Activated T-cell treated with anti-CD3 and anti-CD28 coated beads, Interleukin-2, amount 50 U/mL, for 72 hours (primary cell): Measurements from ENCODE around the gene F2. TPM values are rescaled to one million over a fixed set of nuclear protein-coding genes. Genes with fewer than 3 reads are reported as not detected.
"Not testable (repeated sequence)": the region's sequence is repeated elsewhere in the genome, so short reads cannot be mapped to it uniquely, and the experiment has no call there.

Experiments
- ATAC-seq, 2 donors: fragments of 150-1000 bp; cut with Tn5 transposase; replicated peaks in 1 of 2; 2 replicates each; pipeline ENCODE4 v1.10.0; 2021; ENCODE audit warnings: moderate library complexity in 2 of 2, mild to moderate bottlenecking in 1 of 2
- DNase-seq, 2 donors: peaks; one replicate each; pipeline ENCODE4 v3.0.0; 2021 to 2022; ENCODE audit warnings: mixed read lengths in 1 of 2
- H3K27ac Mint-ChIP-seq: one replicate; pipeline ENCODE4 v1.8.0; 2022; ENCODE audit warnings: mild to moderate bottlenecking, moderate library complexity, mixed read lengths
- H3K27me3 Mint-ChIP-seq: one replicate; pipeline ENCODE4 v1.8.0; 2022; ENCODE audit warnings: low read depth, mixed read lengths
- H3K36me3 Mint-ChIP-seq, 2 donors: one replicate each; pipeline ENCODE4 v1.8.0; 2022; ENCODE audit warnings: mixed read lengths in 2 of 2, mild to moderate bottlenecking in 1 of 2; ENCODE audit not compliant: insufficient read depth in 2 of 2
- H3K4me1 Mint-ChIP-seq: one replicate; pipeline ENCODE4 v1.8.0; 2022; ENCODE audit warnings: low read depth, mixed read lengths
- H3K4me3 Mint-ChIP-seq, 2 donors: one replicate each; pipeline ENCODE4 v1.8.0; 2022; ENCODE audit warnings: mild to moderate bottlenecking in 2 of 2, mixed read lengths in 2 of 2, moderate library complexity in 2 of 2
- H3K9me3 Mint-ChIP-seq, 2 donors: one replicate each; pipeline ENCODE4 v1.8.0; 2022; ENCODE audit warnings: mixed read lengths in 2 of 2
- total RNA-seq, 2 donors: library from RNA; stranded (reverse); gene quantifications; one replicate each; pipeline ENCODE4 v1.2.3, GENCODE V29; 2022

Gene F2
- total RNA-seq, 2 donors from 2014 or later = not detected

DNA sequence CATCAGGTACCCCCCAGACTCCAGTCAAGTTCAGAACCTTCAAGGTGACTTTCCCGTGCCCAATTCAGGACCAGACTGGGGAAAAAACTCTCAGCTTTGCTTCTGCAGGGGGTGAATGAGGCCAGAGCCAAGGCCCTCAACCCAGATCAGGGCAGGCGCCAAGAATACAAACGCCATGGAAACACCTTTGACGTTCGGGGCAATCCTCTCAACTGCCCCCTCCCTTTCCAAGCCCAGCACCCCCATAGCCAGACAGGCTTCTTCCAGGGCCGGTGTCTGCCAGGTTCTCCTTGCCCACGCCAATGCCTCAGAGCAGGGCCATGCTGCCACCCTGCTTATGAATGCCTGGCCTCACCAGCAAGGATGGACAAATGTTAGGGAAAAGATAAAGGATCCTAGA, 24.4 kb upstream of the F2 start:
- DNase-seq = no peak
- Mint-ChIP-seq H3K4me1 (peaks cover 22% of the 10 kb centered on the region), H3K27ac (no peak overlapping the region), H3K36me3 (peaks cover 0 to 2% of the 10 kb centered on the region in 2 donors), H3K27me3 (no peaks in the 10 kb centered on the region), H3K4me3 (no peak overlapping the region), H3K9me3 (no peaks in the 10 kb centered on the region)
- ATAC-seq = no peak

DNA sequence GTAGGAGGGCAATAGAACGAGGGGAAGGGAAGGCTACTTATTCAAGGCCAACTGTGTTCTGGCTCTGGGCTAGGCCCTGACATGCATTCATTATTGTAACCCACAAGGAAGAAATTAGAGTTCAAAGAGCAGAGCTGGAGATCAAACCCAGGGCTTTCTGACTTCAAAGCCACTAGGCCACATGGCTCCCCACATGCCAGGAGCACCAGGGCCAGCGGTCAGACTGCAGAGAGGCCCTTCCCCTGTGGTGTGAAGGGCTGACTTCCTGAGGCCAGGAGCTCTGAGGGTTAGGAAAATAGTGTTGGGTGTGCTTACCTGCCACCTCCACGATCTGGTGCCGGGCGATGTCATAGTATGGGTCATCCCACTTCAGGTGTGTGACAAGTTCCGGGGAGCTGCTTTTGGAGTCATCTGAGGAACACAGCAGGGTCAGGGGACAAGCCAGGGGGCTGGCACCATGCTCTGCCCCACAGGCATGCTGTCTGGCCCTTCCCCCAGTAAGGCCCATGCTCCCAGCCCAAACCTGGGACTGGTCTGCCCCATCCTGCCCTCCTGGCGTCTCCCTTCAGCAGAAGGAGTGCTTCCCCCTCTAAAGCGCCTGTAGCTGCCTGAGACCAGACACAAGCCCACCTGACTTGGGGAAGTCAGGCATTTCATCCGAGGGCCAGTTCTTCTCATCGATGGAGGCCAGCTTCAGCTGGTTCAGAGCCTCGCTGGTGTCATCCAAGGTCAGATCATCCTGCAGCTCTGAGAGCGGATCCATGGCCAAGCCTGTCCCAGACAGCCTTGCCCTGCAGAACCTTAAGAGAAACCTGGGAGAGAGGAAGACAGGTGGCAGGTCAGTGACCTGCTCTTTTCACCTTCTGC, 23.4 kb upstream of the F2 start:
- no peaks in the 10 kb centered on the region for H3K27me3 Mint-ChIP-seq
- H3K27ac Mint-ChIP-seq = no peak overlapping the region
- H3K36me3 Mint-ChIP-seq = peaks cover 0 to 2% of the 10 kb centered on the region in 2 donors
- peaks cover 22% of the 10 kb centered on the region for H3K4me1 Mint-ChIP-seq
- ATAC-seq = no peak
- H3K4me3 Mint-ChIP-seq = no peak overlapping the region
- no peaks in the 10 kb centered on the region for H3K9me3 Mint-ChIP-seq
- no peak for DNase-seq

DNA sequence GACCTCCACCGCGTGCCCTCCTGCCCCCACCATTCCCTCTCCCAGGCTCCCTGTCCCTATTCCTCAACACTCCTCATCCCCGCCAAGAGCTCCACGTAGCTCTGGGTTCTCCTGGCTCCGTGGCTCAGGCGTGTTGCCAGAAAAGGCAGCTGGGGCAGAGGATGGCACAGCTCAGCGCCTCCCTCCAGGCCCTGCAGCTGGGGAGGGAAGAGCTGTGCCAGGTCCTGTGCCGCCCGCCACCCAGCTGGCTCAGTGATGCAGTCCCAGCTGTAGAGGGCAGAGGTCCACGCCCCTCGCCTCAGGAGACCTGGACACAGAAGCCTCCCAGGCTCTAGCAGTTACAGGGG, 22.8 kb upstream of the F2 start:
- Mint-ChIP-seq H3K4me1 (peaks cover 22% of the 10 kb centered on the region), H3K27ac (no peak overlapping the region)

DNA sequence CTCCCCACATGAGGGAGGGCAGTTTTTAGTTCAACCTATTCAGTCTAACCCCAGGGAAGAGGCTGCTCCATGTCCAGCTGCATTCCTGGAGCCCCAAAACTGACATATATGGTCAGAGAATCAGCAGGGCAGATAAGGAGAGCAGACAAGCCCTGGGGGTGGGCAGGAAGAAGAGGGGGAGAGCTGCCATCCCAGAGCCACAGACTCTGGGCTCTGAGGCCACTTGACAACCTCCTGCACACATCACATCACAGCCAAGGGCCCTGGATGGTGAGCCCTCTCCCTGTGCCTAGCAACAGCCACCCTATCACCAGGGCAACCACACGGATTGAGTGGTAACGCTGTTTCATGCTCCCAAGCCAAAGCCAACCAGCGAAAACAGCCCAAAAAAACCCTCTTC, 21.7 kb upstream of the F2 start:
- Mint-ChIP-seq H3K36me3 (peaks cover 0 to 4% of the 10 kb centered on the region in 2 donors), H3K27me3 (no peaks in the 10 kb centered on the region), H3K27ac (peak overlapping the region; percentile 59), H3K4me1 (peaks cover 33% of the 10 kb centered on the region), H3K9me3 (no peaks in the 10 kb centered on the region), H3K4me3 (no peak overlapping the region)
- ATAC-seq (no peak), DNase-seq (no peak)

More for the DNA sequence above, 22.8 kb upstream of the F2 start:
- ATAC-seq (no peak), DNase-seq (no peak)
- Mint-ChIP-seq H3K27me3 (no peaks in the 10 kb centered on the region), H3K4me3 (no peak overlapping the region), H3K9me3 (no peaks in the 10 kb centered on the region), H3K36me3 (peaks cover 0 to 2% of the 10 kb centered on the region in 2 donors)

DNA sequence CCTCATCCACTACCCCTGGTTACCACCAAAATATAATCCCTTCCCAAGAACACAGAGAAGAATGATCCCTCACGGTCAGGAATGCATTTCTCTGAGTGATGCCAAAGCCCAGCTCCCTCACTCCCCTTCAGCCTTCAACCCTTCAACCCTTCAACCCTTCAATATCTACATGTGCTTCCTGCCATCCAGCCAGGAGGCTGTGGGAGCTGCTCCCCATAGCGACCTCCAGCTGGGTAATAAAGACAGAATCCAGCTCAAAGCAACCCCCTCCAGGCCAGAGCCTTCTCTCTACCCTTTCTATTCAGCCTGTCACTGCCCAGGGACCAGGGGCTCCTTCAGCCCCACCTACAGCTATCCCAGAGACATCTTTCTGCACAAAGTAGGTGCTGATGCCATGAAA, 21.3 kb upstream of the F2 start:
- Mint-ChIP-seq H3K4me3 (no peak overlapping the region), H3K9me3 (no peaks in the 10 kb centered on the region), H3K36me3 (peaks cover 2 to 4% of the 10 kb centered on the region in 2 donors), H3K27me3 (no peaks in the 10 kb centered on the region), H3K4me1 (peaks cover 37% of the 10 kb centered on the region), H3K27ac (peak overlapping the region; percentile 59)
- ATAC-seq (no peak), DNase-seq (no peak)

DNA sequence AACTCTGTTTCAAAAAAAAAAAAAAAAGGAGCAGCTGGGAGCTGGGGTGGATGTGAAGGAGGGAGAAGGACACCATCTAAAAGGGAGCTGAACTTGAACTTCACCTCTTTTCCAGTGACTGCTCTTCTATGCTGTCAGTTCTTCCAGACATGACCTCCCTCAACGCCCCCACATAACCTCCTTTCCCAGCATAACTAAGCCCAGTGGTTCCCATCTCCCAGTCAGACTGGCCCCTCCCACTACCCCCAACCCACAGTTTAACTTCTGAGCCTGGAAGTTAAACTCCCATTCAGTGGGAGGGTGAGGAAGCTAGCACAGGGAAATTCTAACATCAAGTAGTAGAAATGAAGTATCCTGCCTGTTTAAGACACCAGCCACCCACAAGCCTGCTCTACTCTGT, 20.4 kb upstream of the F2 start:
- H3K27ac Mint-ChIP-seq = no peak overlapping the region
- no peaks in the 10 kb centered on the region for H3K9me3 Mint-ChIP-seq
- peak overlapping the region; percentile 96 to 99 for H3K4me3 Mint-ChIP-seq
- DNase-seq (no peak), ATAC-seq (no peak)
- no peaks in the 10 kb centered on the region for H3K27me3 Mint-ChIP-seq
- H3K4me1 Mint-ChIP-seq = peaks cover 39% of the 10 kb centered on the region
- H3K36me3 Mint-ChIP-seq = peaks cover 5 to 10% of the 10 kb centered on the region in 2 donors

DNA sequence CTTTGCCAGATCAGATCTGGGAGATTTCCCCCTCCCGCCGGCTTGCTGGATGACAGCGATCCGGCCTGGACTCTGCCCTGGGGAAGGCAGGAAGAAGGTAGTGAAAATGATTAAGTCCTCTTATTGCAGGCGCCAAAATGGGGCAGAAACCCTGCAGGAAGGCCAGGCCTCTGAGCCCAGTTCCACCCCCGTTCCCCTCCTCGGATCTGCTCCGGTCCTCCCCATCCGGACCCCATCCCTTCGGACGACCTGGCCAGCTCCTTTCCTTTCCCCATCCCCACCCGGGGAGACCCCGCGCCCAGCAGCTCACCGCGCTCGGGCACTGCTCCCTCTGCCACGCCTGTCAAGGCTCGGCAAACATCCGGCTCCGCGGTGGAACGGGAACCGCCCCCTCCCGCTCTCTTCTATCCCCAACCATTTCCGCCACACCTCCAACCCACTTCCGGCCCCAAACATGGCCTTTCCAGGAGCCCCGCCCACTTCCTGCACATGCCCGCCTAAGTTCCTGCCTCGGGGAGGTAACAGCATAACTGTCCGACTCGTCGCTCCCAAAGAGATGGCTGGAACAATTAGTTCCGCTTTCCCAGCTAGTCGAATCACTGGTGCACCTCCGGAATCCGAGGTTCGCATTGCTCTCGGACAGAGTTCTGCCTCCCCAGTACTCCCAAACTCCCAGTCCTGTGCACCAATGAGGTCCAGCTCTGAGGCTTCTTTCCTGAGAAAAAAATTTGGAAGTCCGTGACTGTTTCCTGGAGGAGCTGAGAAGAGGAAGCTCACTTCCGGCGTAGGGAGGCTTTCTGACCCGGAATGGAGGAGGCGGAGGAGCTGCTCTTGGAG, 18.6 kb upstream of the F2 start, which contains the start of the genes ARHGAP1 and ZNF408:
Gene ARHGAP1, minus strand, starts transcription at position 379 of the 837 bp plus-strand sequence. CDS start 4,512 bp downstream, outside the sequence.
Gene ZNF408, plus strand, starts transcription at position 791 of the 837 bp plus-strand sequence. Its CDS starts 17 bp downstream, at position 808.
- Mint-ChIP-seq H3K27ac (peak within 1 kb of the TSS; percentile 94), H3K9me3 (no peaks in the 10 kb centered on the region), H3K4me1 (peaks cover 39% of the 10 kb centered on the region), H3K27me3 (no peaks in the 10 kb centered on the region), H3K36me3 (peaks cover 5 to 8% of the 10 kb centered on the region in 2 donors), H3K4me3 (peak within 1 kb of the TSS; percentile 96 to 99)
- ATAC-seq = peak; percentile 93 to 94
- DNase-seq = peak; percentile 99 to 100

DNA sequence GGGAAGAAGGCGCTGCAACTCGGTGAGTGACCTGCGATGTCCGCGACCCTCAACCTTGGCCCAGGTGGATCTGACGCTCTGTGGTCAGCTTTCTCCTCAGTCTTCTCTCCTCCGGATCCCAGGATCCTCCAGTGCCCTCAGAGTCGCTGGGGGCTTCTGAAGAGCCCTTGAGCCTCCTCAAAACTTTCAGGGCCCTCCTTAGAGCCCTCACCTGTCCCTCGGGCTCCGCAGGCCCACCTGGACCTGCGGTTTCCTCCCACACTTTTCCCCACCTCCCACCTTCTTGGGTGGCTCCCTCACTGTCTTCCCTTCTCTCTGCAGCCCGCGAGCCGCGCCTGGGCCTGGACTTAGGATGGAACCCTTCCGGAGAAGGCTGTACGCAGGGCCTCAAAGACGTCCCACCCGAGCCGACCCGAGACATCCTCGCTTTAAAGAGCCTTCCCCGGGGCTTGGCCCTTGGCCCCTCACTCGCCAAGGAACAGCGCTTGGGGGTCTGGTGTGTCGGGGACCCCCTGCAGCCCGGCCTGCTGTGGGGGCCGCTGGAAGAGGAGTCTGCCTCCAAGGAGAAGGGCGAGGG, 17.8 kb upstream of the F2 start:
- H3K36me3 Mint-ChIP-seq = peaks cover 5 to 9% of the 10 kb centered on the region in 2 donors
- no peak for DNase-seq
- peak overlapping the region; percentile 96 to 99 for H3K4me3 Mint-ChIP-seq
- no peaks in the 10 kb centered on the region for H3K27me3 Mint-ChIP-seq
- peak overlapping the region; percentile 94 for H3K27ac Mint-ChIP-seq
- no peak for ATAC-seq
- H3K4me1 Mint-ChIP-seq = peaks cover 39% of the 10 kb centered on the region
- no peaks in the 10 kb centered on the region for H3K9me3 Mint-ChIP-seq

DNA sequence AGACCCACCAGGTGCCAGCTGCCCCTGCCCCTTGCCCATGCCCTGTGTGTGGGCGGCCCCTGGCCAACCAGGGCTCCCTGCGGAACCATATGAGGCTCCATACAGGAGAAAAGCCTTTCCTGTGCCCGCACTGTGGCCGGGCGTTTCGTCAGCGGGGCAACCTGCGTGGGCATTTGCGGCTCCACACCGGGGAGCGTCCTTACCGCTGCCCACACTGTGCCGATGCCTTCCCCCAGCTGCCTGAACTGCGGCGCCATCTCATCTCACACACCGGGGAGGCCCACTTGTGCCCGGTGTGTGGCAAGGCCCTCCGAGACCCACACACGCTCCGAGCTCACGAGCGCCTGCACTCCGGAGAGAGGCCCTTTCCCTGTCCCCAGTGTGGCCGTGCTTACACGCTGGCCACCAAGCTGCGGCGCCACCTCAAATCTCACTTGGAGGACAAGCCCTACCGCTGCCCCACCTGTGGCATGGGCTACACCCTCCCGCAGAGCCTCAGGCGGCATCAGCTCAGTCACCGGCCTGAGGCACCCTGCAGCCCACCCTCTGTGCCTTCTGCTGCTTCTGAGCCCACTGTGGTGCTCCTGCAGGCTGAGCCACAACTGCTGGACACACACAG, 13.8 kb upstream of the F2 start:
- H3K4me3 Mint-ChIP-seq = no peak overlapping the region
- peaks cover 17% of the 10 kb centered on the region for H3K4me1 Mint-ChIP-seq
- peaks cover 5 to 16% of the 10 kb centered on the region in 2 donors for H3K36me3 Mint-ChIP-seq
- no peaks in the 10 kb centered on the region for H3K27me3 Mint-ChIP-seq
- no peaks in the 10 kb centered on the region for H3K9me3 Mint-ChIP-seq
- no peak for DNase-seq
- H3K27ac Mint-ChIP-seq = no peak overlapping the region
- ATAC-seq = no peak

DNA sequence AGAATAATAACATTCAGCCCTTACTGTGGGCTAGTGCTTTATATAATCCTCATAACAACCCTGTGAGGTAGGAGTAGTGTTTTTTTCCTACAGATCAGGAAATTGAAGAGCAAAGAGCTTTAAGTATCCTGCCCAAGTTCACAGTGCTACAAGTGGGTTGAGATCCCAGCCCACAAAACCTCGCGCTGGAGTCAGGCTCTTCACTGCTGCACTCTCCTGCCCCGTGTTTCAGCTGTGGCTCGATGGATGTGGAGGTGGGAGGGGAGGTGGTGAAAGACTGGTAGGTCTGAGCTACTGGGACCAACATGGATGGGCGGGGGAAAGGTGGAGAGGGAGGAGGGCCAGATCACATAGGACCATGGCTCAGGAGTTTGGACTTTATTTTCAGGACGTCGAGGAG, 12.1 kb upstream of the F2 start:
- DNase-seq = no peak
- no peaks in the 10 kb centered on the region for H3K27me3 Mint-ChIP-seq
- H3K9me3 Mint-ChIP-seq = no peaks in the 10 kb centered on the region
- ATAC-seq = no peak
- no peak overlapping the region for H3K27ac Mint-ChIP-seq
- peaks cover 5 to 14% of the 10 kb centered on the region in 2 donors for H3K36me3 Mint-ChIP-seq
- H3K4me3 Mint-ChIP-seq = no peak overlapping the region
- peaks cover 10% of the 10 kb centered on the region for H3K4me1 Mint-ChIP-seq

DNA sequence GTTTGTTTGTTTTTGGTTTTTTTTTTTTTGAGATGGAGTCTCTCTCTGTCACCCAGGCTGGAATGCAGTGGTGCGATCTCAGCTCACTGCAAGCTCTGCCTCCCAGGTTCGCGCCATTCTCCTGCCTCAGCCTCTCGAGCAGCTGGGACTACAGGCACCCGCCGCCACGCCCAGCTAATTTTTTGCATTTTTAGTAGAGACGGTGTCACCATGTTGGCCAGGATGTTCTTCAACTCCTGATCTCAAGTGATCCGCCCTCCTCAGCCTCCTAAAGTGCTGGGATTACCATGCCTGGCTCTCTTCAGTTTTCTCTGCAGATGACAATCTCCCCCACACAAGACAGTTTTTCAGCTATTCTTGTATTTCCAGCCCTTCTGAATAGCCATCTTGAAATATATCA, 9.7 kb upstream of the F2 start:
- H3K4me1 Mint-ChIP-seq, H3K27me3 Mint-ChIP-seq, DNase-seq, H3K36me3 Mint-ChIP-seq, H3K27ac Mint-ChIP-seq, ATAC-seq, H3K4me3 Mint-ChIP-seq, H3K9me3 Mint-ChIP-seq: not testable (repeated sequence)

DNA sequence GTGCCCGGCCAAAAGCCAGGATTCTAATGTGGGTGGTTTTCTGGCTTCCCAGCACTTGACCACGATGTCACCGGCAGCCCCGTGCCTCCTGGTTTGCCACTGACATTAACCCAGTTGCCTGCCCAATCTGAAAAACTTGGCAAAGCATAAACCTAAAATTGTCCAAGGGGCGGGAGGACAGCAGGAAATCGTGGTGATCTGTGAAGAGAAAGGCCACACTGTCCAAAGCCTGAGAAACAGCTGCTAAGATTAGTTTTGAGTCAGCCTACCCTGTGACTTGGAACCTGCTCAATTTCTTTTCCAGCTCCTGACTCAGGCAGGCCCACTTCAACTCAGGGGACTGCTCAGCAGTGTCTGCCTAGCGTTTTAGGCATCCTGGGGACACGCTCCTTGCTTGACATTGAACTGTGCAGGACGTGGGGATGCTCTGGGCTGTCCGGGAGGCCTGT, 8.2 kb upstream of the F2 start:
- Mint-ChIP-seq H3K9me3 (no peaks in the 10 kb centered on the region), H3K27ac (no peak overlapping the region), H3K27me3 (no peaks in the 10 kb centered on the region), H3K36me3 (peaks cover 0 to 8% of the 10 kb centered on the region in 2 donors), H3K4me3 (no peak overlapping the region), H3K4me1 (peaks cover 7% of the 10 kb centered on the region)
- DNase-seq (no peak), ATAC-seq (peak in 1 of 2 donors; percentile 25)
